ENCODE measurements around the gene RBM5.

The RBM5 gene

DNA sequence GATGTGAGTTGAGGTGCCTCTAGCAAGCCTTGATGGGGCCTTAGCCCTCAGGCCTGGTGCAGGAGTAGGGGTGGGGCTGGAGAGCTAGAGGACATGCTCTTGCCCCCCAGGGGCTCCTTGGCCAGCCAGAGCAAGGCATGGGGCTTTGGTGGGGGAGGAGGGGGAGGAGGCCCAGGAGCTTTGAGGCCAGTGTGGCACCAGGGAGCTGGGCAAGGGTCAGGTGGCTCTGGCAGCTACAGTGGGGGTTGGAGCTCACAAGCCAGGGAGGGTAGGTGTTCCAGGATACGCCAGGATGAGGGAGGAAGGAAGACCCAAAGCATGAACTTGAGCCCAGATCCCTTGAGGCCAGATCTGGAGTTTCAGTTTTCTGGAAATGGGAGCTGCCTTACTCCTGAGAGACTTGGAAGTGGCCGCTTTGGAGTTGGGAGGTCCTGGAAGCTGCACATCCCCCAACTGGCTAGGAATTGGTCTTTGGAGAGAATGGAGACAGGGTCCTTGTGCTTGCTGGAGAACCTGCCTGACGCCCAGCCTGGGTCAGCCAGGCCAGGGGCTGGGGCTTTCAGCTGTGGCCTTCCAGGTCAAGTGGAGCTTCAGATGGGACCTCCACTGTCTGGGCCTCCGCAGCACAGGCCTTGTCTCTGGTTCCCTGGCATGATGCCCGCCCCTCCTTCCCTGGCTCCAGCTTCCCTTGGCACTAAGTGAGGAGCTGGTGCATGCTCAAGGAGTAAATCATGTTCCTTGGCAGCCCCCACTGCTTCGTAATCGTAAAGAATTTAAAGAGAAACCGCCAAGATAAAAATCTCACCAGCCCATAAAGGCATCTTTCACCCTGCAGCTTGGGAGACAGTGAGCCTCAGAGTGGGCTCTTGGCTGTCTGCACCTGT, 75.1 kb downstream of the RBM5 start:
- no peak for DNase-seq

DNA sequence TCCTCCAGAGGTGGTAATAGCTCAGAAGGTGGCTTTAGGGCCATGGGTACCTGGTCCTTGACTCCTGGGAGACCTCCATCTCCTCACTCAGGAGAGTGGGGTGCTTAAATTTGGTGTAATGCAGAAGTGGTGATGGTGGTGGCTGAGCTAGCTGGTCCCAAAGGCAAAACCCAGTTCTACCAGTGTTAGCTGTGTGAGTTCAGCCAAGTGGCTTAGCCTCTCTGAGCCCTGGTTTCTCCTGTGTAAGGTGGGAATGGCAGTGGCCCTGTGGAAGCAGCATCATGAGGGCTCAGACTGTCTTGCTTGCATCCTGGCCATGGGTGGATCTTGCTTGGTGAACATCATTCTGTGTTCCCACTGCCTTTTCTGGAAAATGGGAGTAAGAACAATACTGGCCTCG, 75.8 kb downstream of the RBM5 start:
- DNase-seq = no peak

DNA sequence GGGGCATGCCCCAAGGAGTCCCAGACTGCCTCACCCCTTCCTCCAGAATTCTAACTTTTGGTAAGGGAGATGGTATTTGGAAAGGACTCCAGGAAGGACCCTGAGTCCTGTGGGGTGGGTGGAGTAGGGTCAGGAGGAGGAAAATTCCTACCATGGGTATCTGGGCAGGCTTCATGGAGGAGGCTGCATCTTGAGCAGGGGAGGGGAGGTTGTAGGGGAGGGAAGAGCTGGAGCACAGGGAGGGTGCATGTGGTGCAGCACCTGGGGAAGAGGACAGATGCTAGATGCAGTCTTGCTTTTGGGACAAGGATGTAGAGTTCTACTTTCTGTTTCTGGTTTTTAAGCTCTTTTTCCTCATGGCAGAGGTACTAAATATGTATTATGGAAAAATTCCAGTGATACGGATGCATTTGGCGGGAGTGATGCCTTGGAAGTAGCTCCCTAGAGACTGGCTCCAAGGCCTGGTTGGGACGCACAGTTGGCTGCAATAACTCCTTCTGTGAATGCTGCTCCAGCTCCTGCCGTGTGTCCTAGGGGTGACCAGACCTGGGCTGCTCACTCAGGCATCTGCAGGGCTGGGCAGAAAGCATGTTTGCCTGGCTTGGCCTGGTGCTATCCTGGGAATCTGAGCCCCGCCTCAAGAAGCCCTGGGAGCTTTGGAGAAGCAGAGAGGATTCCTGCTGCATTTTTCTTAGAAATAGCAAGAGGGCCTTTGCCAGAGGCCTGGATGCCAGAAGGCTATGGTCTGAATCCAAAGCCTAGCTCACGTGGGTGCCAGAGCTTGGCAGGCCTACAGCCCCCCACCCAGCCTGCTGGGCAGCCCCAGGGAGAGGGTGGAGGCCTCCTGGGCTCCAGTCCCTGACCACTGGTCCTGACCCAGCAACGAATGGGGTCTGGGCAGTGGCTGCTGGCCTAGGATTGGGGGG, 76.5 kb downstream of the RBM5 start:
- no peak for DNase-seq

DNA sequence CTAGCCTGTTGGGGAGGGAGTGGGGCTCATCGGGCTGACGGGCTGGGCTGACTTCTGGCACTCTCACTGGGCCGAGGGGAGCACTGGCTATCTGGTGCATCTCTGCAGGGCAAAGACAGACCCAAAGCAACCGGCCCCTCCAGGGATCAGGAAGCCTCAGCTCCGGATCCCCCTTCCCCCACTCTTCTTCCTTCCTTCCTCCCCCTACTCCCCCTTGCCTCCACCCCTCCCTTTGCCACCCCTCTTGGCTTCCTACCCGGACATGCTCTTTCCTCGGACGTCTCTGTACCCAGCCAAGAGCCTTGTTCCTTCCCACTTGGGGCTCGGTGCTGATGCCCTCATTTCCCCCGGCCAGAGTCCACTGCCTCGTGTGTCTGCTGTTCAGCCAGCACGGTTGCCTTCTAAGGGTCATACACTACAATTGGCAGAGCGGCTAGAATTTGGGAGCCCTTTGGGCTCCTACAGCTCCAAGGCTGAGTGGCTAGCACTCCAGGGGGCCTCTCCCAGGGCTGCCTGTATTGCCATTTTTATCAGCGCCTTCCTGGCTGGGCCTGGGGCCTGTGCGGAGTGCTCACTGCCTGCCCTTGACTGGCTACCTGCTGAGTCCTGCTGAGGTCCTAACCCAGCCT, 77.3 kb downstream of the RBM5 start:
- no peak for DNase-seq

DNA sequence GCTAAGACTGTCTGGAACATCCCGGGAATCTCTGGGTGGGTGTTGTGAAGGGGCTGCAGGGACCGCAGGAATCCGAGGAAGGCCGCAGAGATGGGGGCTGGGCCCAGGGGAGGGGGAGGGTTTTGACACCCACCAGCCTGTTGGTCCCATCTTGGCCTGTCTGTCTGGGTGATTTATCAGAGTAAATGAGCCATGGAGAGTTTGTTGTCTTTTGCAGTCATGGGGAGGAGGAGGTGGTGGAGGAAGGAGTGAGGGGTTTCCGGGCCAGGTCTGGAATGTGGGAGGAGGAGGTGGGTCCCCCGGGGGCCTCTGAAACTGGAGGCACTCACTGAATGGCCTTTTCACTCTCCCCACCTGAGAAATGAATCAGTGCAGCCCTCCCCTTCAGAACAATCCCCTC, 77.9 kb downstream of the RBM5 start:
- DNase-seq = no peak

DNA sequence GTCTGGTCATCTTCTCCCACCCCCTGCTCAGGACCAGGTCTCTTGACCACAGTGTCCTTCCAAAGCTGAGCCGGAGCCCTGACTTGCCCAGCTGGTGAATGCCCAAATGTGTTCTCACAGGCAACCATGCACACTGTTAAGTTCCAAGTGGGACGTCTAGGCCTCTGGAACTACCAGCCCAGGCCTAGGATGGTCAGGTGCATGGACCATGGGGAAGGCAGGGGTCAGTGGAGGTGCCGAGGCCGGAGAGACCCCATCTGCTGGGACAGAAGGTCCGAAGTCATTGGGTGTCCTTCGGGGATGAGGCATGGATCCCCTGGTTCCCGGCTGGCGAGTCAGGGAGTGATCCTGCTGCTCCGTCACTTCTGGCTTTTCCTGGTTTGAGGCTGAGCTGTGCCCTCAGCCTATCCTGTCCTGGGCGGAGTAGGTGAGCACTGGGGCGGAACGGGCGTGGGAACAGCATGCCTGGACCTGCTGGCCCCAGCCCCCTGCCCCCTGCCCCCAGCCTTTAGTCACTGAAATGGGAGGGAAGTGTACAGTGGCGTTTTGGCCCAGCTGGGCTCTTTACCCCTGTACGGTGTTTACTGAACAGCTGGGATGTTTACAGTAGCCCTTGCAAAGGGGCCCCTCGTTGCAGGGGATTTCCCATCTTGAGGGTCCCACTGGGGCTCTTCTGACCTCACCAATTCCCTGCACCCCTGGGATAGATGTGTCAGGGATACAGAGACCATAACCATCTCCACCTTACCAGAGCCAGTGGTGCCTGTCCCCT, 78.5 kb downstream of the RBM5 start:
- no peak for DNase-seq

DNA sequence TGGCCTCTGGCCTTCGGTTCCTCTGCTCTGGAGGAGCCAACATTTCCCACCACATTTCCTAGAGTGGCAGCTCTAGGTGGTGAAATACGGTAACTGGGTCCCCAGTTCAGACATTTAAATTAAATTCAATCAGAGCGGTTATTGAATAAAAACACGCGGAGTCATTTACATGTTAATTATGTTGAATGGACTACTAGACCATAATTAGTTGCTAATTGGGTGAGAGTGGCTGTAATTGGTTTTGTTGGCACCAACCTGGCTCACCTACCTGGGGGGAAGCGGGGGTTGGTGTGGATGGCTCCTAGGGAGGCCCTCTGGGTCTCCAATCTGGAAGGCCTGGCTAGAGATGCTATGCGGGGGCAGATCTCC, 79.1 kb downstream of the RBM5 start:
- DNase-seq = no peak

DNA sequence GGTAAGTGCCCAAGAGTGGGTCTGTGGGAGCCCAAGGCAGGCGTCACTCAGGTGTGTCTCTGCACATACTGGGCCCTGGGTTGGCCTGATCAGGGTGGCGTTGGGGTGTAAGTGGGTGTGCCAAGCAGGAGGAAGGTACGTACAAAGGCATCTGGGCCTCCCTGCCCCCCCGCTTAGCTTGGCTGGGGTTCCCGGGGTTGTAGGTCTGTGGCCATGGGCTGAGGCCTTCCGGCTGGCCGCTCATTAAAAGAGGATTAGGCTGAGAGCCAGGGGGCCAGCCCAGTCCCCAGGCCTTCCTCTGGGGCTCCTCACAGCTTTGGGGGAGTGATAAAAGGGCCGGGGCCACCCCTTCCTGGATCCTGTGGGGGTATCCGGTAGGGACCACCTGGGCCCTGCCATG, 79.7 kb downstream of the RBM5 start:
- no peak for DNase-seq
